ENCODE measurements around the gene ALPK3. TPM values are rescaled to one million over a fixed set of nuclear protein-coding genes. Genes with fewer than 3 reads are reported as not detected.

ALPK3 gene
- total and polyA plus RNA-seq, 10 of the 15 experiments (the other 5 are each of a cell fraction or from before 2014, with no cell fraction given): under 0.01 to 0.05 (median 0.02) TPM; not detected in 6

- TF ChIP-seq ZNF687 (IDR thresholded peaks at IDR 0.05): no peak
Measured at GRCh38 chr15:84775867-84776449, 41.2 kb upstream of the ALPK3 start (continued).

- no peaks in the 10 kb centered on the region for H3K27me3 ChIP-seq (replicated peaks in 1 of 2; ENCODE audit: control insufficient read depth in 2 of 2, insufficient read depth in 2 of 2, low read length in 1 of 2)
- H3K79me2 ChIP-seq (ENCODE audit: control insufficient read depth, insufficient read depth, low read length): peaks cover 6% of the 10 kb centered on the region
- POLR2A ChIA-PET: no interaction called here
- intact Hi-C loops (cut with micrococcal nuclease; ENCODE audit: unreplicated experiment) (no loop called here), in situ Hi-C loops (cut with MboI) (no loop called here)
- no peak for TF ChIP-seq BACH1 (IDR thresholded peaks at IDR 0.05; ENCODE audit: borderline replicate concordance)
- no peak for TF ChIP-seq KAT2A (conservative IDR thresholded peaks at IDR 0.05; ENCODE audit: control insufficient read depth, low read depth, low read length)
- no peak for TF ChIP-seq NFIC (IDR thresholded peaks at IDR 0.05; ENCODE audit: low read depth, low read length)
- no peak for TF ChIP-seq TARDBP (IDR thresholded peaks at IDR 0.05; ENCODE audit: borderline replicate concordance)
- H3K27ac ChIP-seq (ENCODE audit: control insufficient read depth, insufficient read depth): no peak overlapping the region
- H3K9ac ChIP-seq (ENCODE audit: control insufficient read depth, insufficient read depth, low read length): no peak overlapping the region
- RAD21 ChIA-PET (ENCODE audit: unreplicated experiment): no interaction called here
- peaks cover 18 to 29% of the 10 kb centered on the region in 2 experiments for H3K36me3 ChIP-seq (ENCODE audit: control insufficient read depth in 2 of 2, insufficient read depth in 2 of 2, low read length in 1 of 2)
- H3K9me3 ChIP-seq (replicated peaks; ENCODE audit: control insufficient read depth, insufficient read depth, low read length): no peaks in the 10 kb centered on the region
- no peaks in the 10 kb centered on the region for H4K20me1 ChIP-seq (ENCODE audit: control insufficient read depth, insufficient read depth)
- no peak for ATAC-seq
- no peak overlapping the region for H2AFZ ChIP-seq (ENCODE audit: control insufficient read depth, low read depth, low read length)
- no peak for DNase-seq (ENCODE audit: low read depth, low spot score)
- no TSS peak for BruUV-seq (replicated peaks)
- SMC1A ChIA-PET (ENCODE audit: uncharacterized antibody, unreplicated experiment): no interaction called here
- WGBS (ENCODE audit: insufficient coverage, insufficient replicate concordance, low lambda C conversion rate, missing lambda C conversion rate): 84% methylated on average over 13 of the region's 13 CpGs
- H3K4me2 ChIP-seq (ENCODE audit: control insufficient read depth, insufficient read depth): no peak overlapping the region
- H3K4me3 ChIP-seq: no peak overlapping the region
- CTCF ChIA-PET: no interaction called here
- no peak for FAIRE-seq
- peaks cover 5% of the 10 kb centered on the region; the same call in 1 of the 2 replicates for H3K4me1 ChIP-seq (ENCODE audit: control insufficient read depth, insufficient read depth, low read length)
Measured at GRCh38 chr15:84778194-84778593, 39.0 kb upstream of the ALPK3 start.

All from GM12878 (cell line).